Endothelial cell of umbilical vein (primary cell): ENCODE data around the gene MPLKIP. TPM values are rescaled to one million over a fixed set of nuclear protein-coding genes. Genes with fewer than 3 reads are reported as not detected.

Experiments used
- BruUV-seq: library from RNA; stranded (reverse); fragments of 400-500 nt; replicated peaks from 2 replicates; lab custom pipeline; 2021; lab: Mats Ljungman, UMichigan
- CTCF ChIA-PET: fragments of 300-600, 350-600 bp; sonication (Branson Sonifier 250); formaldehyde crosslinking; loops from one replicate; lab custom pipeline; 2021; ENCODE audit warnings: antibody characterized with exemption, inconsistent platforms; lab: Charles Lee
- POLR2A ChIA-PET: fragments of 300-600, 350-600 bp; sonication (Branson Sonifier 250); formaldehyde crosslinking; loops from one replicate; lab custom pipeline; 2021; ENCODE audit warnings: antibody characterized with exemption, inconsistent platforms; lab: Charles Lee
- DNase-seq: peaks from one replicate; pipeline ENCODE4 v3.0.0-alpha.2; 2011; ENCODE audit warnings: low read depth, low spot score
- FAIRE-seq: peaks from 2 replicates; lab custom pipeline; 2011; peaks lifted over from hg19 to GRCh38; lab: Jason Lieb, UNC
- H2AFZ ChIP-seq: 2 replicates; pipeline ENCODE4 v1.6.0; 2012; ENCODE audit warnings: low read depth, low read length, control low read depth, inconsistent platforms
- H3K27ac ChIP-seq: 2 replicates; pipeline ENCODE4 v1.5.1; 2011; ENCODE audit warnings: low read depth, mild to moderate bottlenecking, control low read depth, low read length, moderate library complexity; ENCODE audit not compliant: insufficient read depth
- H3K27me3 ChIP-seq, 2 experiments: 2 replicates each; pipeline versions ENCODE4 v1.6.0 to v1.6.1; 2011; ENCODE audit warnings: low read length in 2 of 2, mixed read lengths in 1 of 2; ENCODE audit not compliant: control insufficient read depth in 2 of 2, insufficient read depth in 2 of 2
- H3K36me3 ChIP-seq, 2 experiments: 2 replicates in 1 of 2; 3 replicates in 1 of 2; pipeline ENCODE4 v1.5.1; 2011; ENCODE audit warnings: low read length in 2 of 2, mild to moderate bottlenecking in 1 of 2, moderate library complexity in 1 of 2; ENCODE audit not compliant: control insufficient read depth in 2 of 2, insufficient read depth in 2 of 2; ENCODE audit errors: extremely low read depth in 1 of 2
- H3K4me1 ChIP-seq: 3 replicates; pipeline ENCODE4 v1.5.1; 2011; ENCODE audit warnings: mild to moderate bottlenecking, low read length; ENCODE audit not compliant: control insufficient read depth, insufficient read depth; ENCODE audit errors: extremely low read depth
- H3K4me2 ChIP-seq: 2 replicates; pipeline ENCODE4 v1.6.1; 2011; ENCODE audit warnings: low read length, control low read depth, mixed read lengths; ENCODE audit not compliant: insufficient read depth
- H3K4me3 ChIP-seq, 3 experiments: fragments of 200-600 bp in 1 of 3; sonication (generic), shearing (Covaris generic) in 1 of 3; replicated peaks in 1 of 3; 2 replicates each; pipeline ENCODE4 v1.5.1; 2011 to 2016; ENCODE audit warnings: control low read depth in 3 of 3, low read length in 3 of 3, mild to moderate bottlenecking in 2 of 3, inconsistent platforms in 1 of 3, low read depth in 1 of 3, moderate library complexity in 1 of 3; ENCODE audit not compliant: insufficient read depth in 1 of 3
- H3K79me2 ChIP-seq: 2 replicates; pipeline ENCODE4 v1.6.0; 2012; ENCODE audit warnings: low read length, inconsistent platforms; ENCODE audit not compliant: control insufficient read depth, insufficient read depth
- H3K9ac ChIP-seq: replicated peaks from 2 replicates; pipeline ENCODE3; 2011; ENCODE audit warnings: low read length, control low read depth; ENCODE audit not compliant: insufficient read depth; ENCODE audit errors: extremely low read depth
- H3K9me1 ChIP-seq: replicated peaks from 3 replicates; pipeline ENCODE4 v1.6.0; 2011; ENCODE audit warnings: mild to moderate bottlenecking, low read length; ENCODE audit not compliant: control insufficient read depth, insufficient read depth; ENCODE audit errors: extremely low read depth
- H3K9me3 ChIP-seq: replicated peaks from 2 replicates; pipeline ENCODE4 v1.5.1; 2012; ENCODE audit warnings: low read length, inconsistent platforms; ENCODE audit not compliant: control insufficient read depth, insufficient read depth
- H4K20me1 ChIP-seq: replicated peaks from 2 replicates; pipeline ENCODE3; 2011; ENCODE audit warnings: mild to moderate bottlenecking, low read length; ENCODE audit not compliant: control insufficient read depth, insufficient read depth; ENCODE audit errors: extremely low read depth
- CTCF ChIP-seq, 2 donors: IDR thresholded peaks; 1 replicate in 1 of 2; 2 replicates in 1 of 2; pipeline ENCODE4 v1.5.1; 2011; ENCODE audit warnings: low read length in 2 of 2, mild to moderate bottlenecking in 2 of 2, moderate library complexity in 2 of 2, control low read depth in 1 of 2, inconsistent platforms in 1 of 2, low read depth in 1 of 2; ENCODE audit not compliant: insufficient read depth in 1 of 2; ENCODE audit errors: extremely low read depth in 1 of 2
- EZH2 ChIP-seq: IDR thresholded peaks from 2 replicates; pipeline ENCODE4 v1.6.1; 2012; ENCODE audit warnings: borderline replicate concordance, low read depth, mild to moderate bottlenecking, moderate library complexity, low read length, inconsistent platforms; ENCODE audit not compliant: severe bottlenecking
- FOS ChIP-seq: IDR thresholded peaks from 2 replicates; pipeline ENCODE4 v1.6.1; 2011; ENCODE audit warnings: mild to moderate bottlenecking, low read length, moderate library complexity, borderline replicate concordance; ENCODE audit not compliant: insufficient read depth
- GATA2 ChIP-seq: IDR thresholded peaks from 2 replicates; pipeline ENCODE4 v1.7.0; 2011; ENCODE audit warnings: low read depth, mild to moderate bottlenecking, moderate library complexity, mixed read lengths, low read length; ENCODE audit not compliant: insufficient read length, insufficient read depth
- JUN ChIP-seq: IDR thresholded peaks from 2 replicates; pipeline ENCODE4 v1.6.1; 2011; ENCODE audit warnings: borderline replicate concordance, low read depth; ENCODE audit not compliant: insufficient read length, insufficient read depth
- MYC ChIP-seq: IDR thresholded peaks from one replicate; pipeline ENCODE4 v1.6.1; 2011; ENCODE audit warnings: mild to moderate bottlenecking, low read depth, low read length
- POLR2A ChIP-seq: IDR thresholded peaks from 2 replicates; pipeline ENCODE4 v1.6.1; 2012; ENCODE audit warnings: low read depth, mild to moderate bottlenecking, control low read depth, low read length
- POLR2AphosphoS5 ChIP-seq: IDR thresholded peaks from 2 replicates; pipeline ENCODE4 v1.6.1; 2012; ENCODE audit warnings: low read depth, mild to moderate bottlenecking, control low read depth, low read length, moderate library complexity; ENCODE audit not compliant: insufficient read depth
- dilution Hi-C: fragments of 300-500 bp; cut with MboI; formaldehyde crosslinking; loops from one replicate; pipeline ENCODE4 v1.15.0; 2019; ENCODE audit warnings: low sequenced_read_pairs; ENCODE audit not compliant: extremely low pct_ligation_motif_present
- intact Hi-C: fragments of 100-400 bp; cut with micrococcal nuclease; formaldehyde crosslinking; loops from one replicate; pipeline ENCODE4 v1.10.0; 2022
- polyA plus RNA-seq, 4 experiments: library from polyadenylated mRNA; depleted of rRNA in 3 of 4; stranded (reverse) in 3 of 4; unstranded in 1 of 4; fragments of >200 nt; gene quantifications; 2 replicates each; pipeline versions ENCODE4 v1.2.1 to v1.2.3, GENCODE V29; 2011 to 2012; ENCODE audit warnings: missing spikeins in 1 of 4
- total RNA-seq: library from RNA; stranded (reverse); gene quantifications from 2 replicates; pipeline ENCODE4 v1.2.3, GENCODE V29; 2021
- TF ChIP-seq, protein P1 (sequence below): IDR thresholded peaks from 2 replicates; pipeline ENCODE4 v1.6.1; 2011; ENCODE audit not compliant: insufficient read depth, insufficient read length

MPLKIP gene
- total and polyA plus RNA-seq, 2 donors (not counting 3 experiments of a cell fraction or from before 2014, with no cell fraction given): 40.9 to 56.4 TPM

GRCh38 chr7:40095230-40095629, 39.2 kb downstream of the MPLKIP start:
- no TSS peak for BruUV-seq
- dilution Hi-C loops: no loop called here
- TF ChIP-seq JUN: no peak
- TF ChIP-seq POLR2AphosphoS5: no peak
- Histone ChIP-seq H3K9ac (no peak overlapping the region), H3K27me3 (no peaks in the 10 kb centered on the region), H3K4me1 (no peaks in the 10 kb centered on the region), H3K4me2 (no peak overlapping the region), H3K4me3 (no peak overlapping the region), H3K9me1 (no peaks in the 10 kb centered on the region), H3K79me2 (no peaks in the 10 kb centered on the region), H3K9me3 (no peaks in the 10 kb centered on the region), H3K36me3 (peaks cover 10 to 14% of the 10 kb centered on the region in 2 experiments), H3K27ac (no peak overlapping the region), H2AFZ (no peak overlapping the region), H4K20me1 (no peaks in the 10 kb centered on the region)
- ChIA-PET CTCF (interaction anchor here (1.0 kb wide), 1 partner anchor 12 kb away, joined by 3 read pairs; no protein-coding TSS in a partner anchor), POLR2A (no interaction called here)
- DNase-seq (no peak), FAIRE-seq (no peak)
- intact Hi-C loops: no loop called here

DNA sequence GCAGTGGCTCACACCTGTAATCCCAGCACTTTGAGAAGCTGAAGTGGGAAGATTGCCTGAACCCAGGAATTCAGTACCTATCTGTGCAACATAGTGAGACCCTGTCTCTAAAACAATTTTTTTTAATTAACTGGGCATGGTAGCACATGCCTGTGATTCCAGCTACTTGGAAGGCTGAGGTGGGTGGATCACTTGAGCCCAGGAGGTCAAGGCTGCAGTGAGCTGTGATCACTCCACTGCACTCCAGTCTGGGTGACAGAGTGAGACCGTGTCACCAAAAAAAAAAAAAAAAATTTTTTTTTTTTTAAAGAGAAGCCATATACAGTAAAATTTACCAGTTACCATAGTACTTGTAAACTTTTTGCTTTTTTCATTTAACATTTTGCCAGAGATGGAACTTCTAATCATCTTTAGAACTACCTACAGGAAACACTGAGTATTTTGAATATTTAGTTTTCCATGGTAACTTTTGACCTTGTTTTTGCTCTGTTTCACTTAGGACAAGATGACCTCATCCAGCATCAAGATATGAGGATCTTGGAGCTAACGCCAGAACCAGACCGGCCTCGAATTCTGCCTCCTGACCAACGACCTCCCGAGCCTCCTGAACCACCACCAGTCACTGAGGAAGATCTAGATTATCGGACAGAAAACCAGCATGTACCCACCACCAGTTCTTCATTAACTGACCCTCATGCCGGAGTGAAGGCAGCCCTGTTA, 40.6 kb downstream of the MPLKIP start:
- POLR2A ChIA-PET: no interaction called here
- no peak for DNase-seq

More for the DNA sequence above, 40.6 kb downstream of the MPLKIP start:
- H3K36me3 ChIP-seq: peaks cover 10 to 14% of the 10 kb centered on the region in 2 experiments
- no peak overlapping the region for H2AFZ ChIP-seq
- BruUV-seq: no TSS peak
- no peak overlapping the region for H3K27ac ChIP-seq
- H3K9me3 ChIP-seq: no peaks in the 10 kb centered on the region
- no peak overlapping the region for H3K4me2 ChIP-seq
- FAIRE-seq: no peak
- TF ChIP-seq MYC (no peak), POLR2A (no peak), JUN (no peak), FOS (no peak), GATA2 (no peak), EZH2 (no peak), CTCF (IDR thresholded peaks at IDR 0.05; ENCODE audit: extremely low read depth in 1 of 2, insufficient read depth in 1 of 2, low read depth in 1 of 2, low read length in 2 of 2) (no peak), POLR2AphosphoS5 (no peak)
- TF ChIP-seq, protein P1, sequence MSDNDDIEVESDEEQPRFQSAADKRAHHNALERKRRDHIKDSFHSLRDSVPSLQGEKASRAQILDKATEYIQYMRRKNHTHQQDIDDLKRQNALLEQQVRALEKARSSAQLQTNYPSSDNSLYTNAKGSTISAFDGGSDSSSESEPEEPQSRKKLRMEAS: no peak
- H3K9me1 ChIP-seq: no peaks in the 10 kb centered on the region
- intact Hi-C loops (no loop called here), dilution Hi-C loops (no loop called here)
- H3K9ac ChIP-seq: no peak overlapping the region
- no peaks in the 10 kb centered on the region for H3K79me2 ChIP-seq
- CTCF ChIA-PET: interaction anchor here (1.7 kb wide), 1 partner anchor 15 kb away, joined by 3 read pairs; no protein-coding TSS in a partner anchor
- no peaks in the 10 kb centered on the region for H4K20me1 ChIP-seq
- H3K27me3 ChIP-seq: no peaks in the 10 kb centered on the region
- no peak overlapping the region for H3K4me3 ChIP-seq
- H3K4me1 ChIP-seq: no peaks in the 10 kb centered on the region
